GM12878 (cell line): ENCODE data around the gene BFSP1. TPM values are rescaled to one million over a fixed set of nuclear protein-coding genes. Genes with fewer than 3 reads are reported as not detected.

Experiments
- ATAC-seq: fragments of 200-7000 bp; cut with Tn5 transposase; 3 replicates; pipeline ENCODE4 v1.9.1; 2020; ENCODE audit warnings: mild to moderate bottlenecking, moderate library complexity
- BruUV-seq: library from RNA; stranded (reverse); fragments of 400-500 nt; replicated peaks from 2 replicates; lab custom pipeline; 2021; lab: Mats Ljungman, UMichigan
- CTCF ChIA-PET: fragments of 300-600 bp; sonication (Branson Sonifier 250); formaldehyde crosslinking; extraction: SDS; loops from one replicate; lab custom pipeline; 2021; ENCODE audit warnings: inconsistent platforms; lab: Yijun Ruan, JAX
- POLR2A ChIA-PET: fragments of 350-600 bp; formaldehyde crosslinking; extraction: SDS; loops from one replicate; lab custom pipeline; 2021; ENCODE audit warnings: inconsistent platforms; lab: Charles Lee
- RAD21 ChIA-PET: fragments of 300-600 bp; sonication (Branson Sonifier 250); formaldehyde crosslinking; loops from one replicate; lab custom pipeline; 2023; ENCODE audit warnings: antibody characterized with exemption; ENCODE audit not compliant: unreplicated experiment; lab: Charles Lee
- SMC1A ChIA-PET: fragments of 300-600 bp; sonication (Branson Sonifier 250); formaldehyde crosslinking; loops from one replicate; lab custom pipeline; 2023; ENCODE audit not compliant: unreplicated experiment, uncharacterized antibody; lab: Charles Lee
- DNase-seq: peaks from one replicate; pipeline ENCODE4 v3.0.0-alpha.2; 2011; ENCODE audit warnings: low read depth, low spot score
- FAIRE-seq: peaks from 3 replicates; lab custom pipeline; 2011; peaks lifted over from hg19 to GRCh38; lab: Jason Lieb, UNC
- H2AFZ ChIP-seq: 2 replicates; pipeline ENCODE4 v1.6.0; 2011; ENCODE audit warnings: low read depth, low read length, control low read depth; ENCODE audit not compliant: control insufficient read depth
- H3K27ac ChIP-seq: 2 replicates; pipeline ENCODE4 v1.5.1; 2011; ENCODE audit warnings: control low read depth; ENCODE audit not compliant: control insufficient read depth, insufficient read depth
- H3K27me3 ChIP-seq, 2 experiments: replicated peaks in 1 of 2; 2 replicates each; pipeline versions ENCODE4 v1.6.0 to v1.6.1; 2011; ENCODE audit warnings: low read length in 1 of 2; ENCODE audit not compliant: control insufficient read depth in 2 of 2, insufficient read depth in 2 of 2
- H3K36me3 ChIP-seq, 2 experiments: 2 replicates each; pipeline ENCODE4 v1.5.1; 2011; ENCODE audit warnings: low read length in 1 of 2; ENCODE audit not compliant: control insufficient read depth in 2 of 2, insufficient read depth in 2 of 2
- H3K4me1 ChIP-seq: 2 replicates; pipeline ENCODE4 v1.6.1; 2011; ENCODE audit warnings: mild to moderate bottlenecking, low read length, moderate library complexity, mixed read lengths; ENCODE audit not compliant: control insufficient read depth, insufficient read depth
- H3K4me2 ChIP-seq: 2 replicates; pipeline ENCODE4 v1.6.0; 2011; ENCODE audit warnings: control low read depth; ENCODE audit not compliant: control insufficient read depth, insufficient read depth
- H3K4me3 ChIP-seq: fragments of 200-600 bp; sonication (generic); 2 replicates; pipeline ENCODE4 v1.5.1; 2016
- H3K79me2 ChIP-seq: 2 replicates; pipeline ENCODE4 v1.6.0; 2011; ENCODE audit warnings: low read length; ENCODE audit not compliant: control insufficient read depth, insufficient read depth
- H3K9ac ChIP-seq: 2 replicates; pipeline ENCODE4 v1.8.0; 2011; ENCODE audit warnings: low read length, control low read depth, mixed read lengths; ENCODE audit not compliant: control insufficient read depth, insufficient read depth
- H3K9me3 ChIP-seq: replicated peaks from 3 replicates; pipeline ENCODE4 v1.5.1; 2011; ENCODE audit warnings: mild to moderate bottlenecking, low read length; ENCODE audit not compliant: control insufficient read depth, insufficient read depth
- H4K20me1 ChIP-seq: 2 replicates; pipeline ENCODE4 v1.6.0; 2011; ENCODE audit not compliant: control insufficient read depth, insufficient read depth
- NFIC ChIP-seq: IDR thresholded peaks from 2 replicates; pipeline ENCODE4 v1.6.1; 2012; ENCODE audit warnings: low read depth, mild to moderate bottlenecking, inconsistent platforms, low read length, moderate library complexity
- NFYA ChIP-seq: IDR thresholded peaks from 2 replicates; pipeline ENCODE4 v1.6.1; 2011; ENCODE audit warnings: low read depth, mild to moderate bottlenecking, low read length, improper control_type of control experiment, borderline replicate concordance
- NRF1 ChIP-seq: conservative IDR thresholded peaks from 2 replicates; pipeline ENCODE4 v1.6.1; 2011; ENCODE audit warnings: mild to moderate bottlenecking, low read depth, low read length, improper control_type of control experiment
- STAT3 ChIP-seq: IDR thresholded peaks from 2 replicates; pipeline ENCODE4 v1.6.1; 2011; ENCODE audit warnings: low read depth, low read length, improper control_type of control experiment
- WRNIP1 ChIP-seq: IDR thresholded peaks from 2 replicates; pipeline ENCODE4 v1.6.1; 2011; ENCODE audit warnings: low read depth, low read length, improper control_type of control experiment, borderline replicate concordance
- YBX1 ChIP-seq: fragments of 450-650 bp; IDR thresholded peaks from 2 replicates; pipeline ENCODE4 v1.6.1; 2016; ENCODE audit warnings: antibody characterized with exemption
- ZNF622 ChIP-seq: fragments of 450-650 bp; IDR thresholded peaks from 2 replicates; pipeline ENCODE4 v1.6.1; 2017; ENCODE audit warnings: mild to moderate bottlenecking, inconsistent platforms
- WGBS: methylation state at CpG from one replicate; pipeline ENCODE4 v1.1.6; 2016; ENCODE audit warnings: low lambda C conversion rate; ENCODE audit not compliant: insufficient replicate concordance, insufficient coverage; ENCODE audit errors: missing lambda C conversion rate; 5-methylcytosine and 5-hydroxymethylcytosine counted together
- in situ Hi-C: fragments of 300-500 bp; cut with MboI; formaldehyde crosslinking; loops from 9 replicates; pipeline ENCODE4 v1.14.3; 2018; ENCODE audit warnings: mixed read lengths
- intact Hi-C: fragments of 100-400 bp; cut with micrococcal nuclease; formaldehyde crosslinking; loops from one replicate; pipeline ENCODE4 v1.14.2; 2022; ENCODE audit not compliant: unreplicated experiment
- polyA plus RNA-seq, 11 experiments: library from polyadenylated mRNA; depleted of rRNA in 4 of 11; unstranded in 6 of 11; stranded (reverse) in 5 of 11; fragments of >200 nt; fragmentation: Nextera tagmentation in 4 of 11; fragmentation: Illumina TruSeq in 1 of 11; extraction: Ambion mirVana in 4 of 11; extraction: Trizol in 1 of 11; gene quantifications; 1 replicate in 1 of 11; 2 replicates in 10 of 11; pipeline versions ENCODE4 v1.2.1 to v1.2.3, GENCODE V29; 2011 to 2016; ENCODE audit warnings: inconsistent platforms in 2 of 11, missing spikeins in 2 of 11, low read depth in 1 of 11
- total RNA-seq, 4 experiments: library from RNA; depleted of rRNA in 3 of 4; stranded (reverse); fragments of >200 nt in 3 of 4; fragmentation: Illumina TruSeq in 1 of 4; extraction: Trizol in 1 of 4; gene quantifications; 2 replicates each; pipeline versions ENCODE4 v1.2.1 to v1.2.3, GENCODE V29; 2013 to 2021
- TF ChIP-seq, protein P1 (sequence below), 3 experiments: IDR thresholded peaks in 2 of 3; conservative IDR thresholded peaks in 1 of 3; 2 replicates each; pipeline ENCODE4 v1.5.1; 2011; ENCODE audit warnings: low read depth in 3 of 3, low read length in 3 of 3, mild to moderate bottlenecking in 3 of 3, control low read depth in 2 of 3, moderate library complexity in 2 of 3, inconsistent platforms in 1 of 3, mixed read lengths in 1 of 3; ENCODE audit not compliant: control insufficient read depth in 2 of 3, insufficient read depth in 1 of 3; ENCODE audit errors: extremely low read depth in 1 of 3
- TF ChIP-seq, protein P2 (sequence below): IDR thresholded peaks from 2 replicates; pipeline ENCODE4 v1.6.1; 2012; ENCODE audit warnings: low read depth, low read length, improper control_type of control experiment

The BFSP1 gene
- total and polyA plus RNA-seq, 10 of the 15 experiments (the other 5 are each of a cell fraction or from before 2014, with no cell fraction given) = 0.06 to 0.22 (median 0.11) TPM; not detected in 3

DNA sequence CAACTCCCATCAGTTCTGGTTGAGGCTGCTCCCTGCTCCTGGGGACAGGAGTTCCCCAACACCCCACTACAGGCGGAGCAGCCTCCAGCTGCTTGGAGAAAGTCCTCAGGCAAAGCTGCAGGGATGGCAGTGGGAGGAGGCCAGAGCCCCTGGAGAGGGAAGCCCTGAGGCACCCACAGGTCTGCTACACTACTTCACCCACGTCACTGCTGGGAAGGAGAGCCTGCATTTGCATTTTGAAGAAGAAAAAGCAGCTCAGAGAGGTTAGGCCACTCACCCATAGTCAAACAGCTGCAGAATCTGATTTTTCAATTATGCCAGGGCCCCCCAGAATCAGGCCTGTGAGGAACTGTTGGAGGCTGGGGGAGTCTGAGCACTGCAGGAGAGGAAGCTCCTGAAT, 17.2 kb downstream of the BFSP1 start:
- CTCF ChIA-PET = interaction anchor here (0.9 to 2.2 kb wide), 4 partner anchors 8 to 482 kb away, joined by 3 to 6 read pairs (median 4); no protein-coding TSS in a partner anchor
- no TSS peak for BruUV-seq
- FAIRE-seq (no peak), ATAC-seq (no peak), DNase-seq (no peak)
- POLR2A ChIA-PET = interaction anchor here (0.6 kb wide), 1 partner anchor 971 kb away, joined by 3 read pairs; no protein-coding TSS in a partner anchor
- RAD21 ChIA-PET = interaction anchor here (1.2 to 1.4 kb wide), 2 partner anchors 9 to 384 kb away, joined by 3 to 5 read pairs; no protein-coding TSS in a partner anchor
- WGBS = 0% methylated on average over 2 of the region's 2 CpGs
- no peak overlapping the region for H2AFZ ChIP-seq
- H3K36me3 ChIP-seq = no peaks in the 10 kb centered on the region
- no peaks in the 10 kb centered on the region for H3K4me1 ChIP-seq
- in situ Hi-C loops (no loop called here), intact Hi-C loops (no loop called here)
- H3K27me3 ChIP-seq = no peaks in the 10 kb centered on the region; a peak in 1 of 4 replicates
- H3K4me2 ChIP-seq = no peak overlapping the region
- H3K9me3 ChIP-seq = no peaks in the 10 kb centered on the region
- no peaks in the 10 kb centered on the region for H4K20me1 ChIP-seq
- no peaks in the 10 kb centered on the region for H3K79me2 ChIP-seq
- SMC1A ChIA-PET = interaction anchor here (1.2 to 1.8 kb wide), 2 partner anchors 9 to 13 kb away, joined by 3 to 6 read pairs; no protein-coding TSS in a partner anchor
- no peak overlapping the region for H3K4me3 ChIP-seq
- no peak for TF ChIP-seq NFYA
- TF ChIP-seq ZNF622 = no peak
- no peak for TF ChIP-seq WRNIP1
- no peak for TF ChIP-seq STAT3
- TF ChIP-seq YBX1 = no peak
- TF ChIP-seq NRF1 = no peak
- TF ChIP-seq, protein P1, sequence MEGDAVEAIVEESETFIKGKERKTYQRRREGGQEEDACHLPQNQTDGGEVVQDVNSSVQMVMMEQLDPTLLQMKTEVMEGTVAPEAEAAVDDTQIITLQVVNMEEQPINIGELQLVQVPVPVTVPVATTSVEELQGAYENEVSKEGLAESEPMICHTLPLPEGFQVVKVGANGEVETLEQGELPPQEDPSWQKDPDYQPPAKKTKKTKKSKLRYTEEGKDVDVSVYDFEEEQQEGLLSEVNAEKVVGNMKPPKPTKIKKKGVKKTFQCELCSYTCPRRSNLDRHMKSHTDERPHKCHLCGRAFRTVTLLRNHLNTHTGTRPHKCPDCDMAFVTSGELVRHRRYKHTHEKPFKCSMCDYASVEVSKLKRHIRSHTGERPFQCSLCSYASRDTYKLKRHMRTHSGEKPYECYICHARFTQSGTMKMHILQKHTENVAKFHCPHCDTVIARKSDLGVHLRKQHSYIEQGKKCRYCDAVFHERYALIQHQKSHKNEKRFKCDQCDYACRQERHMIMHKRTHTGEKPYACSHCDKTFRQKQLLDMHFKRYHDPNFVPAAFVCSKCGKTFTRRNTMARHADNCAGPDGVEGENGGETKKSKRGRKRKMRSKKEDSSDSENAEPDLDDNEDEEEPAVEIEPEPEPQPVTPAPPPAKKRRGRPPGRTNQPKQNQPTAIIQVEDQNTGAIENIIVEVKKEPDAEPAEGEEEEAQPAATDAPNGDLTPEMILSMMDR (IDR thresholded peaks at IDR 0.05 in 2 of 3, conservative IDR thresholded peaks at IDR 0.05 in 1 of 3; ENCODE audit: control insufficient read depth in 2 of 3, extremely low read depth in 1 of 3, insufficient read depth in 1 of 3, low read depth in 3 of 3, low read length in 3 of 3) = no peak
- TF ChIP-seq, protein P2, sequence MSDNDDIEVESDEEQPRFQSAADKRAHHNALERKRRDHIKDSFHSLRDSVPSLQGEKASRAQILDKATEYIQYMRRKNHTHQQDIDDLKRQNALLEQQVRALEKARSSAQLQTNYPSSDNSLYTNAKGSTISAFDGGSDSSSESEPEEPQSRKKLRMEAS = no peak
- no peak for TF ChIP-seq NFIC
- H3K9ac ChIP-seq = no peak overlapping the region
- H3K27ac ChIP-seq = no peak overlapping the region
